ENCODE data around the gene CXCL14.
"Not testable (repeated sequence)": the region's sequence is repeated elsewhere in the genome, so short reads cannot be mapped to it uniquely, and the experiment has no call there.

Gene CXCL14

DNA sequence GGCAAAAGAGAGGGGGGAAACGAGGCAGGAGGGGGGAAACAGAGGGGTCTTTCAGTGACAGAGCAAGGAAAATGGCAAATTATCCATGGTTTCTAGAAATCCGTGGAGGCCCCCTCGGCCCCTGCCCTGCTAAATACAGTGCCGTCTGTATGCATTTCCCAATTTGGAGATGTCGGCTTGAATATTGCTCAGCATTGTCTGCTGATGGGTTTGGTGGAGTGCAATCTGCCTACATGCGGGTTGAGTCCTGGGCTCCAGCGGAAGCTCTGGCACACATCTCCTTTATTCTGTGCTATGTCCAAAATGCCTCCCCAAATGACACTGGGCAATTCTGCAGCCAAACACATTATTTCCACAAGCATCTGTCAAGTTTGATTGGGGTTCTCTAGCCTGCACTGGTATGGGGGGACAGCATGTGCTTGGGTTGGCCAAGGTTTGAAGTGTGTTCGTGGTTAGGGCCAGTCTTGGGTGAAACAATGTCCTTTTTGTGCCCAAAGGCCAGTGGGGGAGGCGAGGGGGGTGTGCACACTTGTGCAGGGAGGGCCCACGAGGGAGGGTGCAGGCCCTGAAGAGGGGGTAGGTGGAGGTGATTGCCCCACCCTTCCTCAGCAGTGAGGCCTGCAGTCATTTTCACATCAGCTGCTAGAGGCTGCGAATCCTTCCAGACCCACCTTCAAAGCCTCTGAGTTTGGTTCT is 36.8 kb downstream of the CXCL14 start:
- no peak for FAIRE-seq

DNA sequence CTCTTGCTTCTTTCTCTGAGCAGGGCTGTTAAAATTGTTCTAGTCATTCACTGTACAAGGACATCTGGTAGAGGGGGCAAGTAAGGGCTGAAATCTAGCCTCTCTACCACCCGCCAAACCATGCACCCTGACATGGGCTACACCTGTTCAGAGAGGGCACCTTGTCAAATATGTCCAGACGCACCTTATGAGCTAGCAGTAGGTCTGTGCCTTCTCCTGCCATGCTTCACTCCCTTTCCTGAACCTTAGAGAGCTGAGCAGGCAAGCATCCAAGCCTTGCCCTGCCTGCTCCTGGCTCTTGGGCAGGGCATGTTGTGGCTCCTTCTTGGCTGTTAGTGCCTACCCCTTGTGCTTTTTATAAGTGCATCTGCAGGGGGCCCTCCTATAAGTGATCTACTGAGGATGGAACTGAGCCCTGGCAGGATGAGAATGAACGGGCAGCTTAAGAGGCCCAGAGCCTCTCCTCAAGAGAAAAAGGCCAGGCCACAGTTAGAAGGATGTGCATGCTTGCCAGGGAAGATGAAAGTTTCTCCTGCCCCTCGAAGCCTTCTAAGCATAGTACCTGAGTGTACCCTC is 39.3 kb downstream of the CXCL14 start:
- FAIRE-seq: no peak

DNA sequence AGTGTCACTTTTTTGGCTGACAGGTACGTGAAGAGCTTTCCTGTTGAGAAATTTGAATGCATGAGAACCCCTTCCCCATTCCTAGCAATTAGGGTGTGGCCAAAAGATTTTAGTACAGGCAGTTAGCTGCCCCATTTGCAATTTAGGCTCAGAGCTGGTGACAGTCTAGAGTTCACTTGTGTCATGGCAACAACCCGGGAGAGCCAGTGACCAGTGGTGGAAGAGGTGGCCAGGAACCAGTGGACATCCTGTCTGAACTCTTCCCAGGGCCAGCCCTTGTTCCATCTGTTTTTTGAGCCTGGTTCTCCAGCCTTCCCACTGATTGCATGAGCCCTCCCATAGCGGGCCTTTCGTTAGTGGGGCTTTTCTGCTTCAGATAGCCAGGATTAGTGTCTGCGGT is 40.5 kb downstream of the CXCL14 start:
- FAIRE-seq: no peak

DNA sequence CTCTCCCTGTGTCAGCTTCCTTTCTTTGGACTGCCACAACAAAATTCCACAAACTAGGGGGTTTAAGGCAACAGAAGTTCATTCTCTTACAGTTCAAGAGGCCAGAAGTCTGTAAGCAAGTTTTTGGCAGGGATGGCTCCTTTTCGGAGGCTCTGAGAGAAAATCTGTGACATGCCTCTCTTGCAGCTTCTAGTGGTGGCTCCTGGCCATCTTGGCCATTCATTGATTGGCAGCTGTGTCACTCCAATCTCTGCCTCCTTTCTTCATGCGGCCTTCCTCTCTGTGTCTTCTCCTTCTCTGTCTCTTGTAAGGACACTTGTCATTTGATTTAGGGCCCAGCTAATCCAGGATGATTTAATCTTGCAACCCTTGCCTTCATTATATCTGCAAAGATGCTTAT is 41.0 kb downstream of the CXCL14 start:
- no peak for FAIRE-seq

DNA sequence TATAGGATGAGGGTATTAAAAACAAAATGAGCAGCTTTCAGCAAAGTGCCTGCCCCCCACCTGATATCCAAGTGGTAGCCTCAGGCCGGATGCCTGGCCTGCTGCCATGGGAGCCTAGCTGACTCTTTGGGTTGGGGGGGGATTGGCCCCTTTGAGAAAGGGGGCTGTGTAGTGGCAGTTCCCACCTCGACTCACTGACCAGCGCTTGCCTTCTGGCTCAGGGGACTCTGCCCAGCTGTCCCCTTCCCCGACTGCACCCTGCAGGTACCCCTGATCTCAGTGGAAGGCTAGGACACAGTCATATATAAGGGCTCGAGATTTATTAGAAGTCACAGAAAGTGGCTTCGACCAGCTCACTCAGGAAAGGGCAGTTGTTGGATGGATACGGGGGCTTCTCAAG is 41.5 kb downstream of the CXCL14 start:
- FAIRE-seq: no peak

DNA sequence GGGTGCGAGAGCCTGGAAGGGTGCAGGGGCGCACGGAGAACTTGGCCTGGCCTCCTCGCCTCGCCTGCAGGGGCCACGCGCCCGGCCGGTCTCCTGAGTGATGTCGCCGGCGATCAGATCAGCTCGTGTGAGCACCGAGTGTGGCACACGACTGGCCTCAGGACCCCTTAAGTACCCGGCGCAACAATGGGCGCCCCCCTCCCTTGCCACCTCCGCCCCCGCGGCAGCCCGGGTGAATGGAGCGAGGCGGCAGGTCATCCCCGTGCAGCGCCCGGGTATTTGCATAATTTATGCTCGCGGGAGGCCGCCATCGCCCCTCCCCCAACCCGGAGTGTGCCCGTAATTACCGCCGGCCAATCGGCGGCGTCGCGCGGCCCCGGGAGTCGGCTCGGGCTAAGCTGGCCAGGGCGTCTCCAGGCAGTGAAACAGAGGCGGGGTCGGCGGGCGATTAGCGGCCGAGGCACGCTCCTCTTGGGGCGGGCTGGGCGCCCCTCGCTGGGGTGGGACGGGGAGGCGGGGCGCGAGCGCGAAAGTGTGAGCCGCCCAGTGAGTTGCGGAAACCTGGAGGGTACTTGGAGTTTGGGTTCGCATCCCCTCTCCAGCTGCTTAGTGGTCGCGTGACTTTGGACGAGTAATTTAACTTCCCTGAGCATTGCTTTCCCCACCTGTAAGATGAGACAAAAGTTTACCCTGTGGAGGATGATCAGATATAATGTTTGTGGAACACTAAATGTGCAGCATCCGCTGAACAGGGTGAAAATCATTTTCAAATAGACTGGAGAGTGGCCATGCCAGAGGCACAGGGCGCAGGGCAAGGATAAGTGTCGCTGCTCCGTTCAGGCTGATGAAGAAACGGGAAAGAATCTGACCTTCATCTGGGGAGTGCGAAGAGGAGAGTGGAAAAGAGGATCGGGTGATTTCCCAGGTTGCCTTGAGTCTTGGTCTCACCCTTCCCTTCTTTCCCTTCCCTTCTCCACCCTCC is 42.7 kb downstream of the CXCL14 start, which contains the start of gene NEUROG1:
Gene NEUROG1 (minus strand): TSS at position 145 of the 982 bp plus-strand sequence. CDS start 274 bp downstream, outside the sequence.
- no peak for FAIRE-seq

DNA sequence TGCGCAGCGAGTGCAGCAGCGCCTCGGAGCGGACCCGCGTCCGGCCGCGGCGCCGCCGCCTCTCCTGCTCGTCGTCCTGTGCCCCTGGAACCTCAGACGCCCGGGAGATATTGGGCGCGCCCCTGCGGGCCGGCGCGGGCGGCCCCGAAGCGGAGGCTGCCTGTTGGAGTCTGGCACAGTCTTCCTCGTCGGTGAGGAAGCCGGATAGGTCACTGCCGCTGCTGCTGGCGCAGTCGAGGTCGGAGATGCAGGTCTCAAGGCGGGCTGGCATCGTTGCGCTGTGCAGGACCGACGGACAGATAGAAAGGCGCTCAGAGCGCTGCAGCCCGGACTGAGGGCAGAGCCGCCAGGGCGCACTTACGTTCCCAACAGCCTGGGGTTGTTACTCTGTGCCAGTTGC is 43.4 kb downstream of the CXCL14 start:
- no peak for FAIRE-seq

DNA sequence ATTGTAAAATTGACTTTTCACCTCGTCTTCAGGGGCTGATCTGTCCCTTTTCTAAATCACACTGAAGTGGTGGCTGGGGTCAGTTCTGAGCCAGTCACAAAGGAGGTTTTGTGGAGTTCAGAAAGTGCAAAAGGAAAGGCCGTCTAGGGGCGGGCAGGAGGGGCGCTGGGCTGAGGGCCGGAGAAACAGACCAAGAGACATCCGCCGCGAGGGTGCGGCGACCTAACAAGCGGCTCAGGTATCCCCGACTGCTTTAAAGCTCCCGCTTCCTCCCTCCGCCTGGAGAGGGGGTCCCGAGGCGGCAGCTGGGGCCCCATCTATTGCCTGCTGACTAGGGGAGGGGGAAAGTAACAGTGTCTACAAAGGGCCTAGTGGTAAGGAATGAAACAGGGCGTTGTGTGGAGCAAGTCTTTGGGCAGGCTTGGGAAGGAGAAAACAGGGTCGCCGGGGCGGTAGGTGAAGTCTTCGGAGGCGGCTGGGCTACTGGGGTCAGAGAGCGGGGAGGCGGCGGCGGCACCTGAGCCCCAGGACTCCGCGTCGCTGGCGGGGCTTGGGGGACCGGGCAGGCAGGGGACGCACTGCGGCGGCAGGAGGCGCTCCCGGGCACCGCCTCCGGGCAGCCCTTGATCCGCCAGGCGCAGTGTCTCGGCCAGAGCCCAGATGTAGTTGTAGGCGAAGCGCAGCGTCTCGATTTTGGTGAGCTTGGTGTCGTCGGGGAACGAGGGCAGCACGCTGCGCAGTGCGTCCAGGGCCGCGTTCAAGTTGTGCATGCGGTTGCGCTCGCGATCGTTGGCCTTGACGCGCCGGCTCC is 44.0 kb downstream of the CXCL14 start:
- no peak for FAIRE-seq

DNA sequence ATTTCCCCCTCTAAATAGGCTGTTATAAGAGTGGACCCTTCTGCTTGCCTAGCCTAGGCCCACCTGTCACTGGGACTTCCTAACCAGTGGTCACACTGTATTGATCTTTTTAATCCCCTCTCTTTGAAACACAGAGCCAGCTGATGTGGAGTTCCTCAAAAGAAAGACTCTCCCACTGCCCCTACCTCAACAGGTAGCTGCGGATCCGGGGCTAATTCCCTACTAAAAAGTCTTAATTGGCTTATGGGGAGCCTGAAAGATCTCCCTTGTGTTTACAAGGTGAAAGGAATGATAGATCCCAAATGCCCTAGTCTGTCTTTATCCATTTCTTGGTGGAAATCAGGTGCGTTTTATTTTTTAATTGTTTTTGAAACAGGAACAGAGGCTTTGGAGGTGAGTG is 45.0 kb downstream of the CXCL14 start:
- no peak for FAIRE-seq

DNA sequence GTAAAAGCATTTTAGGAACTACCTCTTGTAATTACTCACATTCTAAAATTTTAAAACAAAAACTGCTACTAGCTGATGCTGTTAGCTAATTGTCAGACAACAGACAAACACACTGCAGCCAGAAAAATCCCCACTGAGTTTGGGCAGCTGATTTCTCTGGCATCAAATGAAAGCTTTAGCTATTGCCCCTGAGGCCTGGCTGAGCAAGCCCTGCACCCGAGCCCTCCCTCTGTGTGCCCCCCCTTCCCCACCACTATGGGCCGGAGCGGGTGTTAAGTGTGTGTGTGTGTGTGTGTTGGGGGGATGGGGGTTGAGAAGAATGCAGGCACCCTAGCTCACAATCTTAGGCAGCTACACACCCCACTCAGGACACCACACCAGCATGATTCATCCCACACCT is 45.5 kb downstream of the CXCL14 start:
- no peak for FAIRE-seq

DNA sequence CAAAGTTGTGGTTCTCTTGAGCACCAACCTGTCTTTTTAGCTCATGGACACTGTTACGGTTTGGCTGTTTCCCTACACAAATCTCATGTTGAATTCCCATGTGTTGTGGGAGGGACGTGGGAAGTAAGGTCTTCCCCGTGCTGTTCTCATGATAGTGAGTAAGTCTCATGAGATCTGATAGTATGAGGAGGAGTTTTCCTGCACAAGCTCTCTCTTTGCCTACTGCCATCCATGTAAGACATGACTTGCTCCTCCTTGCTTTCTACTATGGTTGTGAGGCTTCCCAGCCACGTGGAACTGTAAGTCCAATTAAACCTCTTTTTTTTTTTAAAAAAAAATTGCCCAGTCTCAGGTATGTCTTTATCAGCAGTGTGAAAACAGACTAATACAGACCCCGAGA is 49.2 kb downstream of the CXCL14 start:
- not testable (repeated sequence) for FAIRE-seq

DNA sequence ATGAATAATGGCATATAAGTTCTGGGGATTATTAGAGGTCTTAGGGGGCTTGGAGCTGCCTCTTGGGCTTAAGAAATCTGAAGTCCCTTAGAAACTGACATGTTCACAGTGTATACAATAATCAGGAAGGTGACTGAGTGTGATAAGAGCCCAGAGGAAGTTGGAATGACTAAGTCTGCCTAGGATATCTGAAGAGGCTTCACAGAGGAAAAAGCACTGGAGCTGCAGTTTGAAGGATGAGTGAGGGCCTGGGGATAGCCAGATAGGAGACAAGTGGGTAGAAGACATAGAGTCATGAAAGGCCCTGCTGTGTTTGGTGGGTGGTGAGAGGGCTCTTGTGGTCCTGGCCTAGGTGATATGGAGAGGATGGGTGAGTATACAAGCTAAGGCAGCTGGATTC is 51.9 kb downstream of the CXCL14 start:
- no peak for FAIRE-seq

DNA sequence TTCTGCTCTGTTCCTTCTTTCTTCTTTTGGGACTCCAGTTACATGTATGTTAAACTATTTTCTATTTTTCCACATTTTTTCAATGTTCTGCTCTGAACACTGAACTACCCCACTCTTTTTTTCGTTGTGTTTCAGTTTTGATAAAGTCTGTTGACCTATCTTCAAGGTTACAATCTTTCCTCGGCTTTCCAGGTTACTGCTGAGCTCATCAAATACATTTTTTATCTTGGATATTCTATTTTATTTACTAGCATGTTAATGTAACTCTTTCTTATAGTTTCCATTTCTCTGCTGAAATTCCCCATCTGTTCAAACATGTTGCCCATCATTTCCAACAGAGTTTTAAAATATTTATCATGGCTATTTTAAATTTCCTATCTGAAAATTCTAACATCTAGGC is 56.8 kb downstream of the CXCL14 start:
- FAIRE-seq: no peak

Data from colon (tissue), 2 donors.